Tibial nerve (tissue), 4 donors: Measurements from ENCODE around the gene SPSB3. TPM values are rescaled to one million over a fixed set of nuclear protein-coding genes. Genes with fewer than 3 reads are reported as not detected.

Experiments
- DNase-seq, 2 donors: peaks; one replicate each; pipeline ENCODE4 v3.0.0-alpha.2; 2019; ENCODE audit warnings: low spot score in 2 of 2
- H3K27ac ChIP-seq, 4 donors: fragments of 200-600 bp; sonication (generic) in 3 of 4; one replicate each; pipeline ENCODE4 v1.5.1; 2017 to 2019; ENCODE audit warnings: mild to moderate bottlenecking in 1 of 4
- H3K27me3 ChIP-seq, 2 donors: fragments of 200-600 bp; sonication (generic) in 1 of 2; one replicate each; pipeline versions ENCODE4 v1.5.1 to v1.6.0; 2017 to 2019
- H3K36me3 ChIP-seq, 3 donors: fragments of 200-600 bp; sonication (generic); one replicate each; pipeline ENCODE4 v1.5.1; 2018 to 2019
- H3K4me1 ChIP-seq, 4 donors: fragments of 200-600 bp; sonication (generic) in 3 of 4; one replicate each; pipeline ENCODE4 v1.5.1; 2017 to 2019
- H3K4me3 ChIP-seq, 4 donors: fragments of 200-600 bp; sonication (generic) in 3 of 4; one replicate each; pipeline ENCODE4 v1.5.1; 2017 to 2019; ENCODE audit warnings: mild to moderate bottlenecking in 1 of 4, moderate library complexity in 1 of 4
- H3K9me3 ChIP-seq, 4 donors: fragments of 200-600 bp; sonication (generic) in 3 of 4; one replicate each; pipeline ENCODE4 v1.5.1; 2017 to 2019
- CTCF ChIP-seq, 5 experiments: fragments of 200-600 bp in 3 of 5; fragments of 450-650 bp in 2 of 5; sonication (generic) in 3 of 5; IDR thresholded peaks; one replicate each; pipeline ENCODE4 v1.5.1; 2016 to 2019; ENCODE audit warnings: antibody characterized with exemption in 5 of 5, mild to moderate bottlenecking in 3 of 5, moderate library complexity in 2 of 5
- EP300 ChIP-seq, 2 donors: sonication (generic); formaldehyde crosslinking; IDR thresholded peaks; one replicate each; pipeline ENCODE4 v1.6.1; 2017; ENCODE audit warnings: antibody characterized with exemption in 2 of 2, mild to moderate bottlenecking in 1 of 2
- POLR2A ChIP-seq, 2 donors: fragments of 450-650 bp; IDR thresholded peaks; one replicate each; pipeline ENCODE4 v1.6.1; 2017; ENCODE audit warnings: antibody characterized with exemption in 2 of 2, mild to moderate bottlenecking in 2 of 2, moderate library complexity in 2 of 2
- WGBS, 2 donors: methylation state at CpG; one replicate each; pipeline ENCODE4 v1.1.5; 2018; 5-methylcytosine and 5-hydroxymethylcytosine counted together
- total RNA-seq, 4 donors: library from RNA; depleted of rRNA; stranded (reverse); fragments of >200 nt; gene quantifications; one replicate each; pipeline ENCODE4 v1.1.0, GENCODE V29; 2016

The SPSB3 gene
- total RNA-seq, 4 donors from 2014 or later: 90.7 to 122 (median 112) TPM

GRCh38 chr16:1818873-1819525 is 36.6 kb upstream of the SPSB3 start:
- Histone ChIP-seq H3K27me3 (no peaks in the 10 kb centered on the region), H3K36me3 (peaks cover 0 to 89% (median 23%) of the 10 kb centered on the region in 3 donors), H3K4me1 (peaks cover 0 to 17% (median 4%) of the 10 kb centered on the region in 4 donors), H3K9me3 (no peaks in the 10 kb centered on the region), H3K27ac (no peak overlapping the region), H3K4me3 (no peak overlapping the region)
- no peak for DNase-seq
- no peak for TF ChIP-seq CTCF (IDR thresholded peaks at IDR 0.05)
- no peak for TF ChIP-seq EP300 (IDR thresholded peaks at IDR 0.05)
- no peak for TF ChIP-seq POLR2A (IDR thresholded peaks at IDR 0.05)
- WGBS, 2 donors: 92 to 94% methylated on average over 32 to 35 of the region's 35 CpGs

GRCh38 chr16:1818204-1818872 is 36.0 kb upstream of the SPSB3 start:
- H3K4me1 ChIP-seq: peaks cover 0 to 11% (median 2%) of the 10 kb centered on the region in 4 donors
- H3K36me3 ChIP-seq: peaks cover 0 to 95% (median 23%) of the 10 kb centered on the region in 3 donors
- WGBS, 2 donors: 93 to 95% methylated on average over 19 to 24 of the region's 27 CpGs
- no peak overlapping the region for H3K4me3 ChIP-seq
- TF ChIP-seq POLR2A (IDR thresholded peaks at IDR 0.05) (no peak), CTCF (IDR thresholded peaks at IDR 0.05) (no peak), EP300 (IDR thresholded peaks at IDR 0.05) (no peak)
- no peaks in the 10 kb centered on the region for H3K9me3 ChIP-seq
- no peak for DNase-seq
- no peak overlapping the region for H3K27ac ChIP-seq
- H3K27me3 ChIP-seq: no peaks in the 10 kb centered on the region

- Histone ChIP-seq H3K4me3 (no peak overlapping the region), H3K4me1 (peaks cover 0 to 12% (median 2%) of the 10 kb centered on the region in 4 donors), H3K27me3 (no peaks in the 10 kb centered on the region), H3K9me3 (no peaks in the 10 kb centered on the region), H3K27ac (no peak overlapping the region), H3K36me3 (peaks cover 0 to 99% (median 21%) of the 10 kb centered on the region in 3 donors)
- no peak for DNase-seq
- TF ChIP-seq EP300 (IDR thresholded peaks at IDR 0.05): no peak
- TF ChIP-seq CTCF (IDR thresholded peaks at IDR 0.05): no peak
- no peak for TF ChIP-seq POLR2A (IDR thresholded peaks at IDR 0.05)
- WGBS, 2 donors: 90 to 91% methylated on average over 17 of the region's 17 CpGs
Measured at GRCh38 chr16:1817716-1818115, 35.3 kb upstream of the SPSB3 start.

GRCh38 chr16:1817276-1817589 is 34.9 kb upstream of the SPSB3 start:
- Histone ChIP-seq H3K4me3 (no peak overlapping the region), H3K36me3 (peaks cover 0 to 95% (median 16%) of the 10 kb centered on the region in 3 donors), H3K9me3 (no peaks in the 10 kb centered on the region), H3K4me1 (peaks cover 0 to 15% (median 2%) of the 10 kb centered on the region in 4 donors), H3K27me3 (no peaks in the 10 kb centered on the region), H3K27ac (no peak overlapping the region)
- no peak for DNase-seq
- 93 to 95% methylated on average over 9 of the region's 9 CpGs for WGBS, 2 donors
- no peak for TF ChIP-seq POLR2A (IDR thresholded peaks at IDR 0.05)
- no peak for TF ChIP-seq CTCF (IDR thresholded peaks at IDR 0.05)
- TF ChIP-seq EP300 (IDR thresholded peaks at IDR 0.05): no peak
